ENCODE results near the gene PIWIL4. TPM values are rescaled to one million over a fixed set of nuclear protein-coding genes. Genes with fewer than 3 reads are reported as not detected.

Gene PIWIL4
- total and polyA plus RNA-seq, 2 of the 8 experiments (the other 6 are each of a cell fraction or from before 2014, with no cell fraction given) = 0.51 to 0.52 TPM

GRCh38 chr11:94583213-94583865 is 16.2 kb downstream of the PIWIL4 start:
- TF ChIP-seq TEAD4 (IDR thresholded peaks at IDR 0.05; ENCODE audit: low read depth, low read length) (no peak), MAX (IDR thresholded peaks at IDR 0.05) (no peak), ASH2L (IDR thresholded peaks at IDR 0.05; ENCODE audit: low read length) (no peak), NRF1 (IDR thresholded peaks at IDR 0.05; ENCODE audit: low read depth, low read length) (no peak), YY1 (IDR thresholded peaks at IDR 0.05; ENCODE audit: low read depth, low read length) (no peak), SIRT6 (IDR thresholded peaks at IDR 0.05; ENCODE audit: low read length) (no peak), SRF (IDR thresholded peaks at IDR 0.05; ENCODE audit: low read depth, low read length) (no peak), CBX5 (IDR thresholded peaks at IDR 0.05; ENCODE audit: low read depth, low read length) (no peak), CEBPB (IDR thresholded peaks at IDR 0.05; ENCODE audit: low read depth, low read length) (no peak), SIN3A (conservative IDR thresholded peaks at IDR 0.05 in 1 of 2, IDR thresholded peaks at IDR 0.05 in 1 of 2; ENCODE audit: low read depth in 1 of 2, low read length in 2 of 2) (no peak), SIX5 (IDR thresholded peaks at IDR 0.05; ENCODE audit: low read depth, low read length) (no peak), GTF2F1 (IDR thresholded peaks at IDR 0.05; ENCODE audit: borderline replicate concordance, low read depth, low read length) (no peak), SUZ12 (IDR thresholded peaks at IDR 0.05; ENCODE audit: low read length) (no peak), ZNF274 (IDR thresholded peaks at IDR 0.05; ENCODE audit: borderline replicate concordance, extremely low read depth, low read length) (no peak), NANOG (IDR thresholded peaks at IDR 0.05; ENCODE audit: insufficient read depth, low read depth, low read length, poor library complexity, severe bottlenecking) (no peak)
- no peaks in the 10 kb centered on the region for H3K23me2 ChIP-seq (ENCODE audit: low read depth, low read length)
- no peak overlapping the region for H2BK20ac ChIP-seq (ENCODE audit: low read length)
- no peak overlapping the region for H4K8ac ChIP-seq (ENCODE audit: extremely low read depth, insufficient read depth, low read length)
- no peak overlapping the region for H2BK5ac ChIP-seq (ENCODE audit: low read depth, low read length)
- no peak overlapping the region for H4K91ac ChIP-seq (replicated peaks; ENCODE audit: insufficient read length, low read length)
- no peak overlapping the region for H3K4ac ChIP-seq (replicated peaks; ENCODE audit: insufficient read length, low read depth, low read length)
- no peak overlapping the region for H3K23ac ChIP-seq (ENCODE audit: insufficient read length)
- H3K36me3 ChIP-seq (ENCODE audit: control insufficient read depth in 2 of 4, insufficient read depth in 4 of 4, low read length in 3 of 4) = no peaks in the 10 kb centered on the region
- no peak overlapping the region for H2BK12ac ChIP-seq (ENCODE audit: low read depth, low read length)
- DNase-seq (ENCODE audit: low read depth in 1 of 2, low spot score in 2 of 2) = no peak
- H3K27me3 ChIP-seq (replicated peaks in 1 of 4; ENCODE audit: control insufficient read depth in 3 of 4, extremely low read depth in 1 of 4, insufficient read depth in 3 of 4, low read length in 3 of 4) = no peaks in the 10 kb centered on the region; a peak in 2 of 7 replicates
- no peaks in the 10 kb centered on the region for H3K9me3 ChIP-seq (ENCODE audit: insufficient read depth in 2 of 2, low read depth in 1 of 2, low read length in 1 of 2)
- H4K20me1 ChIP-seq (replicated peaks in 1 of 2; ENCODE audit: control insufficient read depth in 1 of 2, insufficient read depth in 2 of 2, low read length in 2 of 2) = no peaks in the 10 kb centered on the region
- no peak overlapping the region for H3K4me3 ChIP-seq (ENCODE audit: extremely low read depth in 1 of 4, insufficient read depth in 2 of 4, low read depth in 3 of 4, low read length in 4 of 4)
- no peak overlapping the region for H3K4me2 ChIP-seq (ENCODE audit: insufficient read depth in 1 of 2, low read depth in 2 of 2, low read length in 2 of 2)
- H2AK5ac ChIP-seq (ENCODE audit: low read depth, low read length) = no peak overlapping the region
- CTCF ChIA-PET (ENCODE audit: partially characterized antibody) = no interaction called here
- no peaks in the 10 kb centered on the region for H3K79me1 ChIP-seq (ENCODE audit: low read depth, low read length)
- no peak overlapping the region for H3K27ac ChIP-seq (ENCODE audit: low read depth, low read length)
- H3K4me1 ChIP-seq (replicated peaks in 1 of 4; ENCODE audit: control insufficient read depth in 3 of 4, insufficient read depth in 4 of 4, low read length in 3 of 4) = no peaks in the 10 kb centered on the region
- no peak overlapping the region for H2BK15ac ChIP-seq (ENCODE audit: low read length)
- H3K14ac ChIP-seq (ENCODE audit: insufficient read length) = no peak overlapping the region
- no peak overlapping the region for H2AFZ ChIP-seq (ENCODE audit: low read length)
- H3K18ac ChIP-seq (ENCODE audit: extremely low read depth, low read length) = no peak overlapping the region
- no peak for FAIRE-seq
- no peaks in the 10 kb centered on the region for H3K79me2 ChIP-seq (ENCODE audit: control insufficient read depth in 1 of 2, insufficient read depth in 2 of 2, low read length in 2 of 2)
- WGBS, 2 experiments (ENCODE audit: extremely low coverage in 1 of 2, insufficient coverage in 1 of 2, insufficient read length in 1 of 2, insufficient replicate concordance in 2 of 2, low coverage in 1 of 2, low lambda C conversion rate in 2 of 2, missing lambda C conversion rate in 1 of 2) = 88% methylated on average over 4 of the region's 4 CpGs; no CpG with 5 or more reads in 1 of the 2 experiments
- H3K56ac ChIP-seq (replicated peaks; ENCODE audit: insufficient read length, low read depth, low read length) = no peak overlapping the region
- H3K9ac ChIP-seq (replicated peaks in 1 of 4; ENCODE audit: extremely low read depth in 1 of 4, low read depth in 3 of 4, low read length in 3 of 4) = no peak overlapping the region
- no peak overlapping the region for H2BK120ac ChIP-seq (replicated peaks; ENCODE audit: low read depth, low read length)
- H4K5ac ChIP-seq (ENCODE audit: insufficient read length, low read depth, low read length) = no peak overlapping the region
- POLR2A ChIA-PET (ENCODE audit: partially characterized antibody) = interaction anchor here (0.8 kb wide), 1 partner anchor 53 kb away, joined by 3 read pairs; no protein-coding TSS in a partner anchor
